Hippocampal formation (tissue), 2 donors: ENCODE results near the gene PPIC.
"Not testable (repeated sequence)": the region's sequence is repeated elsewhere in the genome, so short reads cannot be mapped to it uniquely, and the experiment has no call there.

Source experiments
- DNase-seq, 2 donors: peaks; one replicate each; lab custom pipeline; 2025; lab: John Stamatoyannopoulos, UW

The PPIC gene

GRCh38 chr5:123007754-123008153 lies 28.8 kb downstream of the PPIC start:
- DNase-seq, result no peak

GRCh38 chr5:123007182-123007581 lies 29.3 kb downstream of the PPIC start:
- no peak for DNase-seq

- DNase-seq, result no peak
Measured at GRCh38 chr5:123001808-123002207, 34.7 kb downstream of the PPIC start.

- DNase-seq, result no peak
Measured at GRCh38 chr5:123000731-123001130, 35.8 kb downstream of the PPIC start.

- no peak for DNase-seq
Measured at GRCh38 chr5:122999947-123000563, 36.5 kb downstream of the PPIC start.

- no peak for DNase-seq
Measured at GRCh38 chr5:122997294-122997693, 39.2 kb downstream of the PPIC start.

- DNase-seq, result no peak
Measured at GRCh38 chr5:122996091-122996490, 40.4 kb downstream of the PPIC start.

- DNase-seq, result no peak
Measured at GRCh38 chr5:122985954-122986721, 50.4 kb downstream of the PPIC start.

GRCh38 chr5:122985006-122985700 lies 51.4 kb downstream of the PPIC start:
- no peak for DNase-seq

GRCh38 chr5:122984425-122984824 lies 52.1 kb downstream of the PPIC start:
- DNase-seq, result no peak

- no peak for DNase-seq
Measured at GRCh38 chr5:122982376-122982775, 54.1 kb downstream of the PPIC start.

GRCh38 chr5:122981846-122982245 lies 54.7 kb downstream of the PPIC start:
- no peak for DNase-seq

- DNase-seq, result no peak
Measured at GRCh38 chr5:122978644-122979297, 57.8 kb downstream of the PPIC start.

- no peak for DNase-seq
Measured at GRCh38 chr5:122978068-122978467, 58.5 kb downstream of the PPIC start.

- no peak for DNase-seq
Measured at GRCh38 chr5:122977319-122977718, 59.2 kb downstream of the PPIC start.

- not testable (repeated sequence) for DNase-seq
Measured at GRCh38 chr5:122974251-122974650, 62.3 kb downstream of the PPIC start.

- not testable (repeated sequence) for DNase-seq
Measured at GRCh38 chr5:122973759-122974158, 62.8 kb downstream of the PPIC start.
